ENCODE data around the gene HNRNPH2.

HNRNPH2 gene

DNA sequence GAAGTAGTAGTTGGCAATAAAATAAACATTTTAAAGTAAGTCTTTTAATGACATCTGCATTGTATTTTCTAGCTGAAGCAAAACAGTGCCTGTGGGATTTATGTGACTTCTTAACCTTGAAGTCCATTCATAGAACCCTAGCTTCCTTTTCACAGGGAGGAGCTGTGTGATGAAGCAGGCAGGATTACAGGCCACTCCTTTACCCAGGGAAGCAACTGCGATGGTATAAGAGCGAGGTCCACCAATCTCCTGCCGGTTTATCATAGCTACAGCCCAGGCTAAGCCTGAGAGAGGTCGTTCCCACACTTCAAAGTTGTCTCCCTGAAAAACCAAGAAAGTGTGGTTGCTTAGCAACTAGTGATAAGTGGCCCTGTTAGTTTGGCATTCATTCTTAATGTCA lies 10.2 kb upstream of the HNRNPH2 start:
- FAIRE-seq = no peak

DNA sequence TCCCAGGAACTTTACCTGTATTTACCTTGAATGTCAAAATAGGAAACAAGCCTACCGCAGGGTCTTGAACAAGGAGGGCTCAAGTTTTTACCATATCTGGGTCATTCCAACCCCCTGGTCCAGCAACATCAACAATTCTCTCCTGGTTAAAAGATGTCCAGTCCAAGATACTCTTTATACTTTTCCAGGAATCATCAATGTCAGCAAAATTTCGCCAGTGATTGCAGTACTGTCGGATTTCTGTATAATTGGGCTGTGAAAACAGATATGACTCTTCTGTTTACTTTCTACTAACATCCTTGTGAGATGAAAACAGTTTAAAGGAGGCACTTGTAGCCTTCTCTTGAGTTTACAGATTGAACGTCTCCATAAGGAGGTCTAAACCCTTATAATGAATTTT lies 9.3 kb upstream of the HNRNPH2 start:
- no peak for FAIRE-seq

DNA sequence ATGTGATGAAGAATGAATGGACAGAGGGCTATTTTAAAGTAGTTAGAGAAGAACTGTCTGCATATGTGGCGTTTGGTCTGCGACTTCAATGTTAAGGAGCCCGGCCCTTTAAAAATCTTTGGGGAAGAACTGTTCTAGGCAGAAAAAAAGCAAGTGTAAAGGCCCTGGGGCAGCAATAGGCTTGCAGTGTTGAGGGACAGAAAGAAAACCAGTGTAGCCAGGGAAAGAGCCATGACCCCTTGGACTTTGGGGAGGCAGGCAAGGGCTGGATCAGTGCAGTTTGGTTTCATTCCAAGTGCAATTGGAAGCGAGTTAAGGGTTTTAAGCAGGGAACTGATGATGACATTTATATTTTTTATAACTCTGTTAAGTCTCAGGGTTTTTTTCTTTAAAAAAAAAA lies 8.2 kb upstream of the HNRNPH2 start:
- FAIRE-seq = no peak

DNA sequence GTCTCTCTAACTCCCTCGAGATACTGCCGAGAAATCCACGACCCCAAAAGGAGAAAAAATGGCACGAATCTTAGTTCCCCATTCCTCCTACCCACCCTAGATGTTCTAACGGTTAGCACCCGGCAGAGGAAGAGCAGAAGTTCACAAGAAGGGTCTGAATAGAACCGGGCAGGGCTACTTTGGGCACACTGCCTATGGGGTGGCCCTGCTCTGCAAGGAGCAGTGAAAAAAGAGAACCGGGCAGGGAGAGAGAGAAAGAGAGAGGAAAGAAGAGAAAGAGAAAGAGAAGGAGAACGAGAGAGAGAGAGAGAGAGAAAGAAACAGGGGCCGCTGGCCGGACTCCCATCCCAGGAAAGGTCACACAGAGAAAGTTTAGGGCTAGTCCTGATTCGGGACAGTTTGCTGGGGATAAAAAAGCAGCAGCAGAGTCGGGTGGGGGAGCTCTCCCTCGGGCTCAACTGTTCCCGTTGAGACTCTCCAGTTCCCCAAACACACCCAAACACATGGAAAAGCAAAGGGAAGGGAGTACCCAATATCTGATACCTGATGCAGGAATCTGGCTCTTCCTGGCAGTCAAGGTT lies 765 bp upstream of the HNRNPH2 start:
- no peak for FAIRE-seq

DNA sequence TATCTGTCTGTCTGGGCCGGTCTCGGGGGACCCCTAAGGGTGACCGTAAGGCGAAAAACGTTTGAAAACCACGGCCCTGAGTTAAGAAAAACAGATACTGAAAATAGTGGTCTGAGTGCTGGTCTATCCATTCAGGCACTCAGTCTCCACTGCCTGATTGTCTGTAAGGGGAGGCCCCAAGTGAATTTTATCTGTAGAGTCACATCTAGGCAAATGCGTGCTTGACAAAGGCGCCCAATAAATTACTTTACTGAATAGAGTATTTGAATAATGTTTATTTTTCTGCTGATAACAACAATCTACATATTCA lies 465 bp downstream of the HNRNPH2 start:
- no peak for FAIRE-seq

DNA sequence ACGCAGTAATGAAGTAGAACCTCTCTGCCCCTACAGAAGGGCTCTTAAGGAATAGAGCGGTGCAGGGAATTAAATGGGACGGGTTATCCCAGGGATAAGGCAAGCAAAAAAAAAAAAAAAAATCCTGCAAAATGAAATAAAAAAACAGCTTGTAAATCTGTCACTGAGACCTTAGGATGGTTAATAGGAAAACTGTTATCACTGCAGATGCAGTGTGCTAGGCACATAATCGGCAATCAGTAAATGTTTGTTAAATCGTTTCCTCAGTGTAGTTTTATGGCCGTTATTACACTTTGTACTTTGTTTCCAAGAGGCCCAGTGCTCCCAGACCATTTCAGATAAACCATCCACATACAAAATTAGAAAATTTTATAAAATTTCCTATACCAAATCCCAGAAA lies 1.0 kb downstream of the HNRNPH2 start:
- no peak for FAIRE-seq

DNA sequence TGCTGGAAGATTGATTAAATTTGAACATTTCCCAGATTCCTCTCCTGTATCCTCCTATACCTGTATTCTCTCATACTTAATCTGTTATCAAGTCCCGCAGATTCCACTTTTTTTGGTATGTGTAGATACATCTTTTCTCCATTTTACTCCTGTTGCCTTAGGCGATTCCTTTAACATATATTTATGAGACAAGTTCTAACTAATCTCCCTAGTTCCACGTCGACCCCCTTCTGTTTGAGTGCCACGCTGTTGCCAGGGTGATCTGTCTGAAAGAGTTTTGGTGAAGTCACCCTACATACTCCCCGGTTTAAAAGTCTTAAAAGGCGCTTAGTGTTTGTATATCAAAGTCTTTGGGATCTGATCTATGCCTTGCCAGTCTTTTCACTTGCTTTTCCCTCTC lies 2.4 kb downstream of the HNRNPH2 start:
- FAIRE-seq = no peak

- no peak for FAIRE-seq
Measured at GRCh38 chrX:101411984-101412383, 4.0 kb downstream of the HNRNPH2 start.

DNA sequence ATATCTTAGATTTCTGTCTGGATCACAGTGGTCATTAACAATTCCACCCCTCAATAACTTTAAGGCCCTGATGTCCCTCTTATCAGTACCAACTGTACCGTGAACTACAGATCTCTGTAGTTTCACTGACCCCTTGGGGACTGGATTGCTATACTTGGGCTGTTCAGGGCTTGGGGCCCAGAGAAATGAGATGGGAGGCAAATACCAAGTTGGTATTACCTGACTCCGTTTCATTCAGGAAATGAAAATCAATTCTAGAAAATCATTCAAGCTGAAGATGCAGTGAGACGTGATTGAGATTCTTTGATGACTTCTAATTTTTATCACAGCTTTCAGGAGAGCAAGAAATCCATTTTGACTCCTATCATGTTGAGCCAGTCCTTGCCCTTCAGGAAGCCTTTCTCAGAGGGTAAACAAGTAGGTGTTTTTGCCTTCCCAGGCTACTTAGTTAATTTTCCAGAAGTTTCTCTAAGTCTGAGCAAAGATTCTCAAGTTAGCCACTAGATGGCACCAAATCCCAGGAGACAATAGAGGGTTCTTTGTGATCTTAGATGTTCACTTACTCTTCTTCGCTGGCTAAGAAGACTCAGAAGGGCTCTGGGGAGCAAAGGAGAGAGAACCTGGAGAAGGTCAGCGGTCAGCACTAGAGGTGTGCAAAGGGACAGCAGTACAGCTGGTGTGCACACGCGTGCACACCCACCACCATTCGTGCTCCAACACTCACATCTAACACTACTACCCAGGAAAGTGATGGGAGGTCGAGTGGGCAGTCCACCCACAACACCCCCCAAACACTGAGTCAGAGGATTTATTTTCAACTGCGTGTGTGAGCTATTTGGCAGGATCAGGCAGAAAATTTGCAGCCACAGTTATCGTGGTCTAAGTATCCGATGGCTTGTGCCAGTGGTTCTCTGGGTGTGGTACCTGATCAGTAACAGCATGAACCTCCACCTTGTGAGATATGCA lies 7.4 kb downstream of the HNRNPH2 start:
- FAIRE-seq = no peak

DNA sequence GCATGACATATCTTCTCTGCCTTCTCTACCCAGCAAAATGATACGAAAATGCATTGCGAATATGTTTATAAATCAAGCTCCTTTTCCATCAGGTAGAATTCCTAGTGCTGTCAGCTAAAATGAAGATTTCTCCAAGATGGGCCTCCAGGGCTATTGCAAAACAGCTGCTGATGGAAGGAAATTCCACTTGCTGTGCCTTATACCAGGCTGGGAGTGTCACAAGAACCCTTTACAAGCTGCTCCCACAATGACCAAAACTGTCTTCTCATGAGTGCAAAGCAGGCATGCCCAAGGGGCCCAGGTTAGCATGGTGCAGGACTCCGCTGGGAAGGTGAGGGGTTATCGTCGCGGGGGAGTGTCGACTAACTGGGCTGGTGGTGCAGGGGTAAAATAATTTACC lies 8.7 kb downstream of the HNRNPH2 start:
- no peak for FAIRE-seq

DNA sequence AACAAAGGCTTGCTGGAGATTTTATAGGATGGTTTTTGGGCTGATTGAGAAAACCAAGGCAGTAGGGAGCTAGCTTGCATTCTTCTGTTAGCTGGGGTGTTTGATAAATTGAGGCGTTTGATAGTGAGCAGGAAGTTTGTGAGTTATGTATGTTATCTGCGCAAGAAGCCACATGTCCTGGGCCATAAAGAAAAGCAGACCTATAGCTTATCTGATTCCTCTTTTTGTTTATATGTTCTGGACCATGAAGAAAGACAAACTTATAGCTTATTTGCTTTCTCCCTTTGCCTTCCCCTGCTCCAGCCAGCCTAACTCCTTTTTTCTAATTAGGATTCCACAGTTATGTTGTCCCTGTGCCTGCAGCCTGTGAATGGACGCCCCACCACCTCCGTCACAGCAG lies 9.2 kb downstream of the HNRNPH2 start:
- FAIRE-seq = no peak

DNA sequence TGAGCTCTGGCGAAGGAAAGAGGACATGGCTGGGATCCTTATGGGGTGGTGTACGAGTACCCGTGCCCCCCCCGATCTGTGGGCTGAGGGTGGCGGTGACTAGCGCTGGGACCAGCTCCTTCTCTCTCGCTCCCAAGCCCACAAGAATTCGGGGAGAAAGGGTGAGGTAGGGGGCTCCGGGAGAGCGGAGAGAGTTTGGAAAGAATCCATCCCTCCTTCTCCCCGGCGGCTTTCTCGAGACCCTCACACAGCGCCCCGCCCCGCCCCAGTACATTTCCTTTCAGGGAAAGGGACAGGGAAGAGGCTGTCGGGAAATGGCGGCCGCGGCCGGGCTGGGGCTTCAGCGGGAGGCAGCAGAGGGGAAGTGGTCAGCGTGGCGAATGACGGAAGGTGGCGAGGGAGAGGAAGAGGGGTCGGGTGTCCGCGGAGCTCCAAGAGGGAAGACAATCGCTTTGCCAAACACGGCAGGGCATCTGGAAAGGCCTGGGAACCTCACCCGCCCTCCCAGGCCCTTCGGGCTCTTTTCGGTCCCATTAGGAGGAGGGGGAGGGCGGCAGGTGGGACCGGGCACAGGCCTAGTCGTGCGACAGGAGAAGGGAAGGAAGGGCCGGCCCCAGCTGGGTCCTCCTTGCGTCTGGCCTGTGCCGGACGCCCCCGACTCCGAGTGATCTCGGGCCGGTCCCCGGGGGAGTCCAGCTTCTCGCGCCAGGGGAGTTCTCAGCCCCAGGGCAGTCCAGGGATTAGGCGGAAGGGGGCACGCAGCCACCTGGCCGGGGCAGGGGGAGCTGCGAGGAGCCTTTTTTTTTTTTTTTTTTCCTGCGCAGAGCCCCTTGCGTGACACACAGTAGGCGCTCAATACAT lies 10.2 kb downstream of the HNRNPH2 start:
- no peak for FAIRE-seq

DNA sequence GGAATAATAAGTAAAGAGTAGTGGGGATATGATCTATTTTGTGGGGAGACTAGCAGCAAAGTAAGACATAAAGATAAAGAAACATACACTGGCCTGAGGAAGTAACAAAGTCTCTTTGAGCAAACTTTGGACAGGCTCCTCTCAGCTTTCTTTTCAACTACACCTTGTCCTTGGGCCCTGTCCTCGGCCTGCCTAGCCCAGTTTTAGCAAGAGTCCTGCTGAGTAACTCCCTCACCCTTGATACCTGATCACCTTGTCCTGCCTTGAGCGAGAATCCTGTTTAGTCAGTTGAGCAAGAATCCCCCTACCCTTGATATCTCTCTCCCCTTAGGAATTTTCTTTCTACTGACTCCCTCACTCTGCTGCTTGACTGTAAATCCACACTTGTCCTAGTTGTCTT lies 11.5 kb downstream of the HNRNPH2 start:
- no peak for FAIRE-seq

DNA sequence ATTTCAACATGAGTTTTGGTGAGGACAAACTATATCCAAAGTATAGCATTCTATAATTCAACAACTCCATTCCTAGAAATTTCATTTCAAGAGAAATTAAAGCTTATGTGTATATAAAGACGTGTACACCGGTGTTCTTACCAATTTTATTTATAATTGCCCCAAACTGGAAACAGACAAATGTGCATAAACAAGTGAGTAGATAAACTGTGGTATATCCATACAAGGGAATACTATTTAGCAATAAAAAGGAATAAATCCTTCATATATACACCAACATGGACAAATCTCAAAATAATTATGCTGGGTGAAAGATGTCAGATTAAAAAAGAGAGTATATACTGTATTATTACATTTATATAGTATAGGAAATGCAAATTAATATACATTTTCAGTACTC lies 19.9 kb downstream of the HNRNPH2 start:
- peak; percentile 47 for FAIRE-seq

DNA sequence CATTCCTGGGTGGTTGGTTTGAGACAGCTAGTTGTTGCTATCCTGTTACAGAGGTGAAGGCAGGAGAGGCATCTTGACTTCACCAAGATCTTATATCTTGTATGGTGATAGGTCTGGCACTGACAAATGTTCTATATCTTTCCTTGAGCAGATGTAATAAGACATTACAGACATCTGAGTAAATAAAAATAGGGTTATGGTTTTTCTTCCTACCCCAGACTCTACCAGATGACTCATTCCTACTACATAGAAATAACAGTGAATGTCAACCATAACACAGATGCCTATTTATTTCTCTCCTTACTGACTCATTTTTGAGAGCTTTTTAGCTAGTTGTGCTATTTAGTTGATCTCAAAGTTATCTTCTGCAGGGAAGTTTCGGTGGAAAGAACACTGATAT lies 21.9 kb downstream of the HNRNPH2 start:
- no peak for FAIRE-seq

GRCh38 chrX:101430457-101431078 lies 22.5 kb downstream of the HNRNPH2 start:
- FAIRE-seq = peak; percentile 43

DNA sequence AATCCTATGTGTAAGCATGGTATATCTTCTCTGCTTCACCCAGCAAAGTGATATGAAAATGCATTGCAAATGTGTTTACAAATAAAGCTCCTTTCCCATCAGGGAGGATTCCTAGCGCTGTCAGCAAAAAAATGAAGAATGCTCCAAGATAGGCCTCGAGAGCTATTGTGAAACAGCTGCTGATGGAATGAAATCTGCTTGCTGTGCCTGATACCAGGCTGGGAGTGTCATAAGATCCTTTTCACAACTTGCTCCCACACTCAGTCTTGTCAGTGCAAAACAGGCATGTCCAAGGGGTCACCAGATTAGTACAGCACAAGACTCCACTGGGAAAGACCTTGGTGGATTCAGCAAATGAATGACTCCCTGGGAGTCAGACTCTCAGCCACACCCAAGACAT lies 34.1 kb downstream of the HNRNPH2 start:
- no peak for FAIRE-seq

GRCh38 chrX:101449279-101449678 lies 41.3 kb downstream of the HNRNPH2 start:
- no peak for FAIRE-seq

- FAIRE-seq = no peak
Measured at GRCh38 chrX:101450085-101450484, 42.1 kb downstream of the HNRNPH2 start.

DNA sequence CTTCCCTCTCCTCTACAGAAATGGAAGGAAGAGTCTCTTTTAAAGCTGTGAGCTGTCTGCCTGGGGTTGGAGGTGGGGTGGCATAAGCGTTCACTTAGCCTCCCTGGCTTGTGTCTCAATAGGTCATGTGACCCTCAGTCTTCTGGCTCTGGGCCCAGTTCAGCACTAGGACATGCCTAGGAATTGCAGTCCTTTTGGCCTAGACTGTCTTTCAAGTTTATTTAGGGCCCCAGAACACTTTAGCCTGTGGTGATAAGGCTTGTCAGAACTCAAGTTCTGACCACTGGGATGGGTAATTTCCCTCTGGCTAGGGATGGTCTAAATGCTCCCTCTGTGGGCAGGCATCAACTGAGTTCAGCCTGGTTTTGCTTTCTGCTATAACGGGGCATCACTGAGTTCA lies 42.9 kb downstream of the HNRNPH2 start:
- FAIRE-seq = no peak

- FAIRE-seq = no peak
Measured at GRCh38 chrX:101452056-101452455, 44.0 kb downstream of the HNRNPH2 start.

DNA sequence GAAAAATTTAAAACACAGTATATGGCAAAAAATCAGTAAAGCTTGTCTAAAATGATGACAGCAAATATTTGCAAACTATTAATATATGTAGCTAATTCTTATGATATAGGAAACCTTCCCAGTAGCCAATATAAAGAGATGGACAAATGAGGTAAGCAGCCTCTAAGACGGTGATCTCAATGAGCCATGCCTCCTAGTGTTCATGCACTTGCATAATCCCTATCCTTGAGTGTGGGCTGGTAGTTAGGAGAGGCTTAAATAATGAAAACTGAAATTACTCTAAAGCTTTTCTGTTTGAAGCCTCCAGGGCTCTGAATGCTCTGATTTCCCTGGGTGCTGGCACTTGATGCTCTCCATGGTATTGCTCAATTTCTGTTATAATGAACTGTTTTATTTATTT lies 52.6 kb downstream of the HNRNPH2 start:
- FAIRE-seq = no peak

GRCh38 chrX:101462892-101463291 lies 54.9 kb downstream of the HNRNPH2 start:
- no peak for FAIRE-seq

Data from colon (tissue), 2 donors.